ENCODE data around the gene ZNF682. TPM values are rescaled to one million over a fixed set of nuclear protein-coding genes. Genes with fewer than 3 reads are reported as not detected.
"Not testable (repeated sequence)": the region's sequence is repeated elsewhere in the genome, so short reads cannot be mapped to it uniquely, and the experiment has no call there.

The ZNF682 gene
- polyA plus RNA-seq, 4 donors, result 11.8 to 21.4 (median 16.6) TPM

GRCh38 chr19:20005741-20006140 is 33.6 kb downstream of the ZNF682 start:
- no peak for DNase-seq (ENCODE audit: low read depth in 4 of 4, low spot score in 2 of 4)

GRCh38 chr19:19997656-19998268 is 41.5 kb downstream of the ZNF682 start:
- no peak for DNase-seq (ENCODE audit: low read depth in 4 of 4, low spot score in 2 of 4)

- no peak for DNase-seq (ENCODE audit: low read depth in 4 of 4, low spot score in 2 of 4)
Measured at GRCh38 chr19:19966862-19967261, 72.4 kb downstream of the ZNF682 start.

- DNase-seq (ENCODE audit: low read depth in 4 of 4, low spot score in 2 of 4), result not testable (repeated sequence)
Measured at GRCh38 chr19:19966126-19966525, 73.2 kb downstream of the ZNF682 start.

GRCh38 chr19:19964416-19964815 is 74.9 kb downstream of the ZNF682 start:
- DNase-seq (ENCODE audit: low read depth in 4 of 4, low spot score in 2 of 4), result no peak

GRCh38 chr19:19959151-19959799 is 80.0 kb downstream of the ZNF682 start:
- DNase-seq (ENCODE audit: low read depth in 4 of 4, low spot score in 2 of 4), result peak; percentile 34 to 57 (median 40)

GRCh38 chr19:19957766-19958165 is 81.5 kb downstream of the ZNF682 start:
- not testable (repeated sequence) for DNase-seq (ENCODE audit: low read depth in 4 of 4, low spot score in 2 of 4)

- no peak for DNase-seq (ENCODE audit: low read depth in 4 of 4, low spot score in 2 of 4)
Measured at GRCh38 chr19:19956434-19957075, 82.8 kb downstream of the ZNF682 start.

- no peak for DNase-seq (ENCODE audit: low read depth in 4 of 4, low spot score in 2 of 4)
Measured at GRCh38 chr19:19955208-19955607, 84.1 kb downstream of the ZNF682 start.

Other genes starting within 250 kb of the ZNF682 start
- gene ZNF506, start 217.8 kb downstream of the ZNF682 start, polyA plus RNA-seq (ENCODE audit: insufficient read length in 4 of 4), result 10 to 100 TPM; 25.2 to 42.0 (median 35.9) TPM
- 10 to 100 TPM; 27.6 to 34.1 (median 33.1) TPM for gene ZNF253, start 173.6 kb downstream of the ZNF682 start, polyA plus RNA-seq (ENCODE audit: insufficient read length in 4 of 4)
- gene ZNF93, start 138.6 kb downstream of the ZNF682 start, polyA plus RNA-seq (ENCODE audit: insufficient read length in 4 of 4), result 10 to 100 TPM; 18.4 to 22.2 (median 19.8) TPM
- gene ZNF90, start 38.5 kb upstream of the ZNF682 start, polyA plus RNA-seq (ENCODE audit: insufficient read length in 4 of 4), result 10 to 100 TPM in 3 of 4 donors, 1 to 10 TPM in 1; 9.4 to 24.0 (median 15.1) TPM
- 10 to 100 TPM; 18.4 to 24.0 (median 20.9) TPM for gene ZNF486, start 127.7 kb upstream of the ZNF682 start, polyA plus RNA-seq (ENCODE audit: insufficient read length in 4 of 4)